Glutamatergic neuron (in vitro differentiated cells): ENCODE data around the gene RNU5D-1. TPM values are rescaled to one million over a fixed set of nuclear protein-coding genes. Genes with fewer than 3 reads are reported as not detected.
"Not testable (repeated sequence)": the region's sequence is repeated elsewhere in the genome, so short reads cannot be mapped to it uniquely, and the experiment has no call there.

Experiments used
- DNase-seq: peaks from one replicate; pipeline ENCODE4 v3.0.0; 2022
- H3K27ac Mint-ChIP-seq: one replicate; pipeline ENCODE4 v1.8.0; 2020; ENCODE audit warnings: mild to moderate bottlenecking, mixed read lengths, inconsistent platforms; ENCODE audit not compliant: unreplicated experiment
- H3K27me3 Mint-ChIP-seq: one replicate; pipeline ENCODE4 v1.8.0; 2020; ENCODE audit warnings: mild to moderate bottlenecking, moderate library complexity, mixed read lengths, inconsistent platforms; ENCODE audit not compliant: unreplicated experiment
- H3K36me3 Mint-ChIP-seq: one replicate; pipeline ENCODE4 v1.8.0; 2020; ENCODE audit warnings: mild to moderate bottlenecking, mixed read lengths, inconsistent platforms; ENCODE audit not compliant: unreplicated experiment
- H3K4me1 Mint-ChIP-seq: one replicate; pipeline ENCODE4 v1.8.0; 2020; ENCODE audit warnings: mild to moderate bottlenecking, low read depth, mixed read lengths, inconsistent platforms; ENCODE audit not compliant: unreplicated experiment
- H3K4me3 Mint-ChIP-seq: one replicate; pipeline ENCODE4 v1.8.0; 2020; ENCODE audit warnings: mild to moderate bottlenecking, mixed read lengths, inconsistent platforms; ENCODE audit not compliant: unreplicated experiment
- H3K9me3 Mint-ChIP-seq: one replicate; pipeline ENCODE4 v1.8.0; 2020; ENCODE audit warnings: mild to moderate bottlenecking, moderate library complexity, mixed read lengths, inconsistent platforms; ENCODE audit not compliant: unreplicated experiment
- total RNA-seq: library from RNA; stranded (reverse); fragmentation: NEBNext Ultra II Directional; extraction: Animal tissue kit (Norgen Biotek cat#: 25700); gene quantifications from one replicate; pipeline ENCODE4 v1.2.1, GENCODE V29; 2021; ENCODE audit not compliant: unreplicated experiment
- TF ChIP-seq, protein P1 (sequence below): fragments of 200-600 bp; sonication (generic); IDR thresholded peaks from one replicate; pipeline ENCODE4 v1.5.0; 2021; ENCODE audit not compliant: partially characterized antibody, unreplicated experiment

Gene RNU5D-1
- total RNA-seq, 1 donor from 2014 or later = not detected

DNA sequence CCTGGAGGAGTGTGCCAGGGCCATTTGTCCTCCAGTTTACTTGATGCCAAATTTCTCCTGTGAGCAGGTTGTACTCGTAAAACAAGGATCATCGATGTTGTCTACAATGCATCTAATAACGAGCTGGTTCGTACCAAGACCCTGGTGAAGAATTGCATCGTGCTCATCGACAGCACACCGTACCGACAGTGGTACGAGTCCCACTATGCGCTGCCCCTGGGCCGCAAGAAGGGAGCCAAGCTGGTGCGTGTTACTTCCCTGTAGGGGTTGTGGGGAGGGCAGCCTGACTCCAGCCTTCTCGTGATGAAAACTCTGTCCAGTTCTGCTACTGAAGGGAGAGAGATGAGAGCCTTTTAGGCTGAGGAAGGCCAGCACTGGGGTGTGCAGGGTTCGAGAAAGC is 46.6 kb upstream of the RNU5D-1 start:
- Mint-ChIP-seq H3K9me3 (peaks cover 2% of the 10 kb centered on the region), H3K36me3 (no peaks in the 10 kb centered on the region), H3K4me1 (peaks cover 14% of the 10 kb centered on the region), H3K4me3 (peak overlapping the region; percentile 94), H3K27ac (peak overlapping the region; percentile 59), H3K27me3 (no peaks in the 10 kb centered on the region)
- no peak for DNase-seq
- TF ChIP-seq, protein P1, sequence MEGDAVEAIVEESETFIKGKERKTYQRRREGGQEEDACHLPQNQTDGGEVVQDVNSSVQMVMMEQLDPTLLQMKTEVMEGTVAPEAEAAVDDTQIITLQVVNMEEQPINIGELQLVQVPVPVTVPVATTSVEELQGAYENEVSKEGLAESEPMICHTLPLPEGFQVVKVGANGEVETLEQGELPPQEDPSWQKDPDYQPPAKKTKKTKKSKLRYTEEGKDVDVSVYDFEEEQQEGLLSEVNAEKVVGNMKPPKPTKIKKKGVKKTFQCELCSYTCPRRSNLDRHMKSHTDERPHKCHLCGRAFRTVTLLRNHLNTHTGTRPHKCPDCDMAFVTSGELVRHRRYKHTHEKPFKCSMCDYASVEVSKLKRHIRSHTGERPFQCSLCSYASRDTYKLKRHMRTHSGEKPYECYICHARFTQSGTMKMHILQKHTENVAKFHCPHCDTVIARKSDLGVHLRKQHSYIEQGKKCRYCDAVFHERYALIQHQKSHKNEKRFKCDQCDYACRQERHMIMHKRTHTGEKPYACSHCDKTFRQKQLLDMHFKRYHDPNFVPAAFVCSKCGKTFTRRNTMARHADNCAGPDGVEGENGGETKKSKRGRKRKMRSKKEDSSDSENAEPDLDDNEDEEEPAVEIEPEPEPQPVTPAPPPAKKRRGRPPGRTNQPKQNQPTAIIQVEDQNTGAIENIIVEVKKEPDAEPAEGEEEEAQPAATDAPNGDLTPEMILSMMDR = no peak

- Mint-ChIP-seq H3K4me1 (peaks cover 14% of the 10 kb centered on the region), H3K27ac (peak overlapping the region; percentile 84), H3K4me3 (peak overlapping the region; percentile 94), H3K27me3 (no peaks in the 10 kb centered on the region), H3K9me3 (peaks cover 2% of the 10 kb centered on the region), H3K36me3 (no peaks in the 10 kb centered on the region)
- TF ChIP-seq, protein P1 = no peak
- DNase-seq = no peak
Measured at GRCh38 chr1:44776730-44777068, 45.7 kb upstream of the RNU5D-1 start.

DNA sequence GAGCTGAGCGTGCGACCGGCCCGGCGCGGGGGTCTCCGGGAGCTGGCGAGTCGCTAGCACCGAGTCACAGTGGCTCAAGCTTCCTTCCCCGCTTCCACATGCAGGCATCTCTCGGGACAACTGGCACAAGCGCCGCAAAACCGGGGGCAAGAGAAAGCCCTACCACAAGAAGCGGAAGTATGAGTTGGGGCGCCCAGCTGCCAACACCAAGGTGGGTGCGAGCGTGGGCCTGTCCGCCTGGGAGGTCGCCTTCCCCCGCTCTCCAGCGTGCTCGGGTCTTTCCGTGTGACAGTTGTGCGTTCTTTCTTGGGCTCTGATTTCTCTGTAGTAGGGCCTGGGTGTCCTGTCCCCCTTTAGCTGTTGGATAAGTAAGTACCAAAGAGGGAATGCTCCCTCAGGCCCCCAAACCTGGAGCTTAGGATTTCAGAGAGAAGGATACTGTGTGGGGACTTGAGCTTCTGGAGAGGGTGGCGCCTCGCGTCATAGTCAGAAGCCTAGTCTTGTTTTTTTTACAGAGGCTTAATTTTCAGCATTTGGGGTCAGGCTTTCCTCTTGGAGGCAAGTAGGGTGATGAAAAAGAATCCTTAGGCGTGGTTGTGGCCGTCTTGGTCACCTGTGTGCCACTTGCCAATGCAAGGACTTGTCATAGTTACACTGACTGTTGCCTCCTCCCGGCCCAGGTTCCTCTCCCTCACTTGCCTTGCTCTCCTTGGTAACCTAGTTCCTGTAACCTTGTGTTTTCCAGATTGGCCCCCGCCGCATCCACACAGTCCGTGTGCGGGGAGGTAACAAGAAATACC is 45.2 kb upstream of the RNU5D-1 start:
- no peaks in the 10 kb centered on the region for H3K27me3 Mint-ChIP-seq
- H3K9me3 Mint-ChIP-seq = peaks cover 2% of the 10 kb centered on the region
- H3K4me1 Mint-ChIP-seq = peaks cover 14% of the 10 kb centered on the region
- TF ChIP-seq, protein P1 = no peak
- H3K27ac Mint-ChIP-seq = peak overlapping the region; percentile 84
- H3K36me3 Mint-ChIP-seq = no peaks in the 10 kb centered on the region
- peak overlapping the region; percentile 94 for H3K4me3 Mint-ChIP-seq
- DNase-seq = no peak

DNA sequence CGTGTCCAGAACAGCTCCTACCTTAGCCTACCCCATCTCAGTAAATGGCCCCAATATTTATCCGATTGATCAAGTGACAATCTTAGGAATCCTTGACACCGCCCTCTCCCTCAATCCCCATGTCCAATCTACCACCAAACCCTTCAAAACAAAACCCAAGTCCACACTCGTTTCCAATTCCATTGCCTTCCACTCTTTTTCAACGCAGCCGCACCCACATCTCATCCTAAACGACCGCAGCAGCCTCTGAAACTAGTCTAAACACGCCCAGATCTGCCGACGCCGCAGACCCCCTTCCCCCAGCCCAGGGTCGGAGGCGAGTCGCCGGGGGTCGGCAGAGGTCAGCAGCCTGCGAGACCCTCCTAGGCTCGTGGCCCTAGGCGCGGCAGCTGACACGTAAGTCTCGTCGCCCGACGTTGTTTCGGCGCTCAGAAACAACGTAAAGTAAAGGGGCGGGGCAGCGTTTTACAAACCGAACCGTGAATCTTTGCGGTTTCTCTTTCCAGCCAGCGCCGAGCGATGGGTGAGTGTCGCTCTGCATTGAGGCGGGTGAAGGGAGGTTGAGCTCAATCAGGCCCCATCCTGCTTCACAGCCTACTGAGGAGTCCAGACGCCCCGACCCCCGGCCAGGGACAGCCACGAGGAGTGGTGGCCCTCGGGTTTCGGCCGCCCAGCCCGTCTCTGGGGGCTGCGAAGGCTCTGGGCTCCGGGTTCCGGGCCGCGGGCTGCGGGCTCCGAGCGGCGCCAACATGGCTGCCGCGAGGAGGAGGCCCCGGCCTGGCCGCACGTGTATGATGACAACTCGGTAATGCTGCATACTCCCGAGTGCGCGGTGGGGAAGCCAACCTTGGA is 44.3 kb upstream of the RNU5D-1 start, which contains the start of gene RPS8:
Gene RPS8, plus strand, starts transcription at position 463 of the 852 bp plus-strand sequence. Its CDS starts 57 bp downstream, at position 520.
- TF ChIP-seq, protein P1 = no peak
- peak; percentile 92 for DNase-seq
- Mint-ChIP-seq H3K4me1 (peaks cover 14% of the 10 kb centered on the region), H3K36me3 (no peaks in the 10 kb centered on the region), H3K27ac (peak within 1 kb of the TSS; percentile 97), H3K9me3 (peaks cover 2% of the 10 kb centered on the region), H3K4me3 (peak within 1 kb of the TSS; percentile 94), H3K27me3 (no peaks in the 10 kb centered on the region)

GRCh38 chr1:44766421-44766820 is 35.5 kb upstream of the RNU5D-1 start:
- H3K9me3 Mint-ChIP-seq, H3K27me3 Mint-ChIP-seq, H3K36me3 Mint-ChIP-seq, DNase-seq, H3K27ac Mint-ChIP-seq, H3K4me3 Mint-ChIP-seq, H3K4me1 Mint-ChIP-seq: not testable (repeated sequence)
